ENCODE results near the gene RNASEL.

Gene RNASEL

GRCh38 chr1:182587093-182587492 lies 2.0 kb downstream of the RNASEL start:
- H3K4me1 ChIP-seq (ENCODE audit: insufficient read depth, low read length, severe bottlenecking), result peaks cover 22% of the 10 kb centered on the region
- TF ChIP-seq CTCF (IDR thresholded peaks at IDR 0.05; ENCODE audit: low read length) (no peak), EZH2 (IDR thresholded peaks at IDR 0.05; ENCODE audit: borderline replicate concordance, low read length) (no peak)
- H3K36me3 ChIP-seq (ENCODE audit: insufficient read depth, low read length), result no peaks in the 10 kb centered on the region; the same call in 1 of the 2 replicates
- H3K9me2 ChIP-seq (ENCODE audit: low read depth, low read length), result no peaks in the 10 kb centered on the region
- H3F3A ChIP-seq (ENCODE audit: insufficient read depth, low read length), result no peaks in the 10 kb centered on the region
- H3K4me3 ChIP-seq (ENCODE audit: low read depth, low read length, poor library complexity, severe bottlenecking), result no peak overlapping the region
- no peak overlapping the region for H2AFZ ChIP-seq (ENCODE audit: low read length)
- no peaks in the 10 kb centered on the region for H4K20me1 ChIP-seq (ENCODE audit: insufficient read depth, low read length)
- H3K9me3 ChIP-seq (ENCODE audit: low read length), result no peaks in the 10 kb centered on the region
- H3K27ac ChIP-seq (ENCODE audit: low read depth, low read length, poor library complexity, severe bottlenecking), result no peak overlapping the region
- H3K27me3 ChIP-seq (ENCODE audit: insufficient read depth, low read length), result no peaks in the 10 kb centered on the region
- H3K9ac ChIP-seq (ENCODE audit: low read length), result no peak overlapping the region
- H3K4me2 ChIP-seq (ENCODE audit: low read length), result no peak overlapping the region
- no peaks in the 10 kb centered on the region for H3K79me2 ChIP-seq (ENCODE audit: insufficient read depth, low read length)

DNA sequence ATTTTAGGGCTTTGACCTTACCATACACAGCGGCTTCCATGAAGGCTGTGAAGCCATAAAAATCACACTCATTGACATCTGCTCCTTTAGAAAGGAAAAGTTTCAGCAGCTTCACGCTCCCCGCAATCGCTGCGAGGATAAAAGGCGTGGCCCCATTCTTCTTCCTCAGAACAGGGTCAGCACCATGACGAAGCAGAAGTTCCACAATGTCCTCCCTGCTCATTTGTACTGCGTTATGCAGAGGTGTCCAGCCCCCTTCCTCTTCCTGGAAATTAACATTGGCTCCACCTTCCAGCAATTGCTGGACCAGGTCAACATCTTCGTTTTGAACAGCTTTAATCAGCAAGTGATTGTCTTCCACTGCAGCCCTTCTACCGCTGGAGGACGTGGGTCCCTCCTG lies 2.7 kb downstream of the RNASEL start:
- Histone ChIP-seq H3K4me1 (ENCODE audit: insufficient read depth, low read length, severe bottlenecking) (peaks cover 22% of the 10 kb centered on the region), H3K36me3 (ENCODE audit: insufficient read depth, low read length) (no peaks in the 10 kb centered on the region; the same call in 1 of the 2 replicates), H3K27ac (ENCODE audit: low read depth, low read length, poor library complexity, severe bottlenecking) (no peak overlapping the region), H3K79me2 (ENCODE audit: insufficient read depth, low read length) (no peaks in the 10 kb centered on the region), H3K4me3 (ENCODE audit: low read depth, low read length, poor library complexity, severe bottlenecking) (no peak overlapping the region), H3F3A (ENCODE audit: insufficient read depth, low read length) (no peaks in the 10 kb centered on the region), H4K20me1 (ENCODE audit: insufficient read depth, low read length) (no peaks in the 10 kb centered on the region), H3K9ac (ENCODE audit: low read length) (no peak overlapping the region), H2AFZ (ENCODE audit: low read length) (no peak overlapping the region), H3K9me2 (ENCODE audit: low read depth, low read length) (no peaks in the 10 kb centered on the region), H3K9me3 (ENCODE audit: low read length) (no peaks in the 10 kb centered on the region), H3K4me2 (ENCODE audit: low read length) (no peak overlapping the region), H3K27me3 (ENCODE audit: insufficient read depth, low read length) (no peaks in the 10 kb centered on the region)
- TF ChIP-seq EZH2 (IDR thresholded peaks at IDR 0.05; ENCODE audit: borderline replicate concordance, low read length) (no peak), CTCF (IDR thresholded peaks at IDR 0.05; ENCODE audit: low read length) (no peak)

- Histone ChIP-seq H3K4me3 (ENCODE audit: low read depth, low read length, poor library complexity, severe bottlenecking) (no peak overlapping the region), H3K27me3 (ENCODE audit: insufficient read depth, low read length) (no peaks in the 10 kb centered on the region), H3K9me3 (ENCODE audit: low read length) (no peaks in the 10 kb centered on the region), H3K79me2 (ENCODE audit: insufficient read depth, low read length) (no peaks in the 10 kb centered on the region), H2AFZ (ENCODE audit: low read length) (no peak overlapping the region), H3K9me2 (ENCODE audit: low read depth, low read length) (no peaks in the 10 kb centered on the region), H3K9ac (ENCODE audit: low read length) (no peak overlapping the region), H3K4me1 (ENCODE audit: insufficient read depth, low read length, severe bottlenecking) (peaks cover 20% of the 10 kb centered on the region), H3K4me2 (ENCODE audit: low read length) (no peak overlapping the region), H3F3A (ENCODE audit: insufficient read depth, low read length) (no peaks in the 10 kb centered on the region), H4K20me1 (ENCODE audit: insufficient read depth, low read length) (no peaks in the 10 kb centered on the region), H3K36me3 (ENCODE audit: insufficient read depth, low read length) (peaks cover 13% of the 10 kb centered on the region; the same call in 1 of the 2 replicates), H3K27ac (ENCODE audit: low read depth, low read length, poor library complexity, severe bottlenecking) (no peak overlapping the region)
- TF ChIP-seq EZH2 (IDR thresholded peaks at IDR 0.05; ENCODE audit: borderline replicate concordance, low read length), result no peak
- TF ChIP-seq CTCF (IDR thresholded peaks at IDR 0.05; ENCODE audit: low read length), result no peak
These were observed 4.3 kb downstream of the RNASEL start for GRCh38 chr1:182584746-182585145.

Measured in OCI-LY1 (cell line).